SK-N-SH treated with all-trans-retinoic acid at 6 μM for 48 hours (cell line): Measurements from ENCODE around the gene AZU1.

Experiments
- ATAC-seq: fragments of 200-7000 bp; cut with Tn5 transposase; 3 replicates; pipeline ENCODE4 v1.9.1; 2020; ENCODE audit warnings: mild to moderate bottlenecking, moderate library complexity
- ARNTL ChIP-seq: fragments of 450-650 bp; formaldehyde crosslinking; IDR thresholded peaks from 2 replicates; pipeline ENCODE4 v1.5.0; 2020; ENCODE audit warnings: low read depth, mild to moderate bottlenecking, moderate library complexity, borderline replicate concordance
- CREB5 ChIP-seq: fragments of 250-450 bp; sonication (Bioruptor Pico); IDR thresholded peaks from 2 replicates; pipeline ENCODE4 v1.5.1; 2020; ENCODE audit warnings: low read depth, mild to moderate bottlenecking, moderate library complexity
- CSDC2 ChIP-seq: fragments of 250-450 bp; sonication (Bioruptor Pico); IDR thresholded peaks from 2 replicates; pipeline ENCODE4 v1.5.0; 2020; ENCODE audit warnings: mild to moderate bottlenecking, moderate library complexity
- CSRNP3 ChIP-seq: fragments of 250-450 bp; sonication (Bioruptor Pico); IDR thresholded peaks from 2 replicates; pipeline ENCODE4 v1.5.1; 2021; ENCODE audit warnings: mild to moderate bottlenecking, moderate library complexity
- ESRRG ChIP-seq: fragments of 250-450 bp; sonication (Bioruptor Pico); IDR thresholded peaks from 2 replicates; pipeline ENCODE4 v1.6.1; 2021; ENCODE audit warnings: mild to moderate bottlenecking
- GLIS3 ChIP-seq: fragments of 250-450 bp; sonication (Bioruptor Pico); IDR thresholded peaks from 2 replicates; pipeline ENCODE4 v1.5.0; 2020; ENCODE audit warnings: mild to moderate bottlenecking, moderate library complexity
- ISL1 ChIP-seq: fragments of 250-450 bp; sonication (Bioruptor Pico); IDR thresholded peaks from 2 replicates; pipeline ENCODE4 v2.1.2; 2022; ENCODE audit warnings: mild to moderate bottlenecking, moderate library complexity
- OSR1 ChIP-seq: fragments of 250-450 bp; sonication (Bioruptor Pico); IDR thresholded peaks from 2 replicates; pipeline ENCODE4 v1.8.0; 2022; ENCODE audit warnings: moderate library complexity, mild to moderate bottlenecking, inconsistent platforms
- PATZ1 ChIP-seq: fragments of 250-450 bp; sonication (Bioruptor Pico); IDR thresholded peaks from 2 replicates; pipeline ENCODE4 v1.8.0; 2020; ENCODE audit warnings: mild to moderate bottlenecking, moderate library complexity, borderline replicate concordance
- POU6F1 ChIP-seq: fragments of 250-450 bp; sonication (Bioruptor Pico); IDR thresholded peaks from 2 replicates; pipeline ENCODE4 v1.8.0; 2021; ENCODE audit warnings: low read depth, mild to moderate bottlenecking, moderate library complexity, borderline replicate concordance
- PPARA ChIP-seq: fragments of 250-450 bp; sonication (Bioruptor Pico); IDR thresholded peaks from 2 replicates; pipeline ENCODE4 v1.5.0; 2020; ENCODE audit warnings: mild to moderate bottlenecking, borderline replicate concordance
- RARB ChIP-seq: fragments of 250-450 bp; sonication (Bioruptor Pico); IDR thresholded peaks from 2 replicates; pipeline ENCODE4 v1.8.0; 2021; ENCODE audit warnings: mild to moderate bottlenecking, moderate library complexity
- SNAI2 ChIP-seq: fragments of 250-450 bp; sonication (Bioruptor Pico); IDR thresholded peaks from 2 replicates; pipeline ENCODE4 v1.5.0; 2020; ENCODE audit warnings: mild to moderate bottlenecking, moderate library complexity
- TOX ChIP-seq: fragments of 250-450 bp; sonication (Bioruptor Pico); IDR thresholded peaks from 2 replicates; pipeline ENCODE4 v1.8.0; 2021; ENCODE audit warnings: mild to moderate bottlenecking, moderate library complexity, borderline replicate concordance
- TSHZ2 ChIP-seq: fragments of 250-450 bp; sonication (Bioruptor Pico); IDR thresholded peaks from 2 replicates; pipeline ENCODE4 v1.5.0; 2020; ENCODE audit warnings: mild to moderate bottlenecking, moderate library complexity
- ZC3H10 ChIP-seq: fragments of 250-450 bp; sonication (Bioruptor Pico); IDR thresholded peaks from 2 replicates; pipeline ENCODE4 v1.5.1; 2021; ENCODE audit warnings: mild to moderate bottlenecking, moderate library complexity
- ZFP3 ChIP-seq: fragments of 250-450 bp; sonication (Bioruptor Pico); IDR thresholded peaks from 2 replicates; pipeline ENCODE4 v1.5.0; 2020; ENCODE audit warnings: mild to moderate bottlenecking, moderate library complexity
- ZFP30 ChIP-seq: fragments of 450-650 bp; formaldehyde crosslinking; IDR thresholded peaks from 2 replicates; pipeline ENCODE4 v1.5.0; 2022; ENCODE audit warnings: mild to moderate bottlenecking, moderate library complexity
- ZNF565 ChIP-seq: fragments of 450-650 bp; formaldehyde crosslinking; conservative IDR thresholded peaks from 2 replicates; pipeline ENCODE4 v1.5.0; 2020; ENCODE audit warnings: low read depth, mild to moderate bottlenecking, moderate library complexity
- ZNF8 ChIP-seq: fragments of 450-650 bp; formaldehyde crosslinking; IDR thresholded peaks from 2 replicates; pipeline ENCODE4 v1.5.0; 2020; ENCODE audit warnings: mild to moderate bottlenecking, moderate library complexity

The AZU1 gene

GRCh38 chr19:800360-801029 is 27.1 kb upstream of the AZU1 start:
- ATAC-seq, result no peak
- TF ChIP-seq ZNF565 (CRISPR knock-in tag) (no peak), ZFP30 (no peak)

GRCh38 chr19:801030-801860 is 26.4 kb upstream of the AZU1 start:
- no peak for TF ChIP-seq POU6F1 (CRISPR knock-in tag)
- no peak for TF ChIP-seq CSRNP3 (CRISPR knock-in tag)
- peak; percentile 3 for ATAC-seq

GRCh38 chr19:801861-802497 is 25.7 kb upstream of the AZU1 start:
- TF ChIP-seq ISL1 (CRISPR knock-in tag) (no peak), RARB (CRISPR knock-in tag) (no peak), CREB5 (CRISPR knock-in tag) (no peak), POU6F1 (CRISPR knock-in tag) (no peak), ZFP3 (CRISPR knock-in tag) (no peak), ZNF565 (CRISPR knock-in tag) (no peak), TOX (no peak), SNAI2 (CRISPR knock-in tag) (no peak), TSHZ2 (CRISPR knock-in tag) (no peak), ZC3H10 (no peak), ZFP30 (no peak), CSDC2 (CRISPR knock-in tag) (no peak), GLIS3 (CRISPR knock-in tag) (no peak), ZNF8 (no peak), ESRRG (CRISPR knock-in tag) (no peak), PPARA (no peak), ARNTL (no peak), OSR1 (no peak), PATZ1 (CRISPR knock-in tag) (no peak)
- no peak for ATAC-seq
